ENCODE measurements around the gene ST8SIA6.
"Not testable (repeated sequence)": the region's sequence is repeated elsewhere in the genome, so short reads cannot be mapped to it uniquely, and the experiment has no call there.

The ST8SIA6 gene

DNA sequence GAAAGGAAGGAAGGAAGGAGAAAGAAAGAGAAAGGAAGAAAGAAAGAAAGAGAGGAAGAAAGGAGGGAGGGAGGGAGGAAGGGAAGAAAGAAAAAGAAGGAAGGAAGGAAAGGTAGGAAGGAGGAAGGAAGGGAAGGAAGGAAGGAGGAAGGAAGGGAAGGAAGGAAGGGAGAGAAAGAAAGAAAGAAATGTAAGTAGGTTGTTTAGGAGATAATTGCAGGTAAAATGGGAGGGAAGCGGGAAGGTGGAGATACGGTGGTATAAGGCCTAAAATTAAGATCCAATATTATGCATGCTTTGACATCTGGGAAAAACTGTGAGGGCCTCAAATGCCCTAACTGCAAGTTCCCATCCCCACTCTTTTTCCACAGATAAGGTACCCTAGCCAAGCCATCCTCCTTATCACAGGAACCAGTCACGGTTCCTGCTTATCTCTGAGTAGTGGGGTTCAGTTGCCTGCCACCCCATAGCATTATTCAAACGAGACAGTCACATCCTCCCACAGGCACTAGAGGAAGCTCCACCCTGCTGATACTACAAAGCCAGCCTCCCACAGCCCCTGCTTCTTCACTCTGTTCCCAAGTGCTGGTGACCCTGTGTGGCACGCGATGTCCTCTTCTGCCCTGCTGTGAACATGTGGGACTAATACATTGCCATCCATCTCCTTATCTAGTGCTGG is 28.7 kb downstream of the ST8SIA6 start:
- DNase-seq: no peak

DNA sequence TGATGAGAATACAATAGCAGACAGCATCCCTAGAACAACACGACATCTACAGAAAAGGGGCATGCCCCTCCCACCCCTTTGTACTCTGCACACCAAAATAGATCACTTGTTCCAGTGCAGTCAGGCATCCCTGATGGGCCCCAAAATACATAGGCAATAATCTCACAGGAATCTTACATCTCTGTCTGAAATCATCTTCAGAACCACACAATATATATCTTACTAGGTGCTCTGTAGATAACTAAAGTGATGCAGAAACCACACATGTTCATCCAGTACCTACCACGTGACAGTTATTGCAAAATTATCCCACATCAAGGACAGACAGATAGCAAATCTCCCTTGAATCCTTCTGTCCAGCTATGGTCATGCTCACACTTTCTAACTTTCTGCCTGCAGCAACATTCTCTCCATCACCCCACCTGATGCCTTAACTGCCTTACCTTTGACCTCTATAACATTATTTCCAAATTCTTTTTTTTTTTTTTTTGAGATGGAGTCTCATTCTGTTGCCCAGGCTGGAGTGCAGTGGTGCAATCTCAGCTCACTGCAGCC is 30.7 kb downstream of the ST8SIA6 start:
- DNase-seq: no peak

DNA sequence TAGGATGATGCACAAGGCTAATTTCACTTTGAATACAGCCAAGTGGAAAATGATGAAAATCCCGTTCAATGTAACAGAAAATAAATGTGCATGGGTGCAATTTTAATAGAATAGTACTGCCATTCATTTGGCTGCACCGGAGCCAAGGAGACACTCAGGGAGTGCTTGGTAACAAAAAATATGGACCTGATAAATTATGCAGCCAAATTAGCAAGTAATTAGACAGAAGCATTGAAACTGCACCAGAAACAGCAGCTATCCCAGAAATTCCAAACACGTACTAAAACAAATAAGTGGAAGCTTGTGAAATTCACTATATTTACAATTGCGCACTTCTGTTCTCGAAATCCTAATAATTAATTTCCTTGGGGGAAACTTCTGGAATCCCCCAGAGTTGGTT is 31.5 kb downstream of the ST8SIA6 start:
- no peak for DNase-seq

DNA sequence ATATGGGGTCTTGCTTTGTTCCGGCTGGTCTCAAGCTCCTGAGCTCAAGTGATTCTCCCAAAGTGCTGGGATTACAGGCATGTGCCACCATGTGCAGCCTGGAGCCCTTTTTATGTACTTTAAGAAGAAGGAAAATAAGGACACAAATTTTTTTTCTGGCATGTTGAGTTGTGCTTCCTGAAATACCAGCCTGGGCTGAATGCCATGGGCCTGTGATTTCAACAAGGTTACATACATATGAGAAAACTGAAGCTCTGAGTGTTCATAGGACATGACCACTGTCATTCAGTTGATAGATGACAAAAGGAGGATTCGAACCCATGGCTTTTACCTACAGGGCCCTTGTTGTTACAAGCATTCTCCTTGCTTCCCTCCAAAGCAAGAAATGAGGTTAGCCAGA is 36.1 kb downstream of the ST8SIA6 start:
- no peak for DNase-seq

DNA sequence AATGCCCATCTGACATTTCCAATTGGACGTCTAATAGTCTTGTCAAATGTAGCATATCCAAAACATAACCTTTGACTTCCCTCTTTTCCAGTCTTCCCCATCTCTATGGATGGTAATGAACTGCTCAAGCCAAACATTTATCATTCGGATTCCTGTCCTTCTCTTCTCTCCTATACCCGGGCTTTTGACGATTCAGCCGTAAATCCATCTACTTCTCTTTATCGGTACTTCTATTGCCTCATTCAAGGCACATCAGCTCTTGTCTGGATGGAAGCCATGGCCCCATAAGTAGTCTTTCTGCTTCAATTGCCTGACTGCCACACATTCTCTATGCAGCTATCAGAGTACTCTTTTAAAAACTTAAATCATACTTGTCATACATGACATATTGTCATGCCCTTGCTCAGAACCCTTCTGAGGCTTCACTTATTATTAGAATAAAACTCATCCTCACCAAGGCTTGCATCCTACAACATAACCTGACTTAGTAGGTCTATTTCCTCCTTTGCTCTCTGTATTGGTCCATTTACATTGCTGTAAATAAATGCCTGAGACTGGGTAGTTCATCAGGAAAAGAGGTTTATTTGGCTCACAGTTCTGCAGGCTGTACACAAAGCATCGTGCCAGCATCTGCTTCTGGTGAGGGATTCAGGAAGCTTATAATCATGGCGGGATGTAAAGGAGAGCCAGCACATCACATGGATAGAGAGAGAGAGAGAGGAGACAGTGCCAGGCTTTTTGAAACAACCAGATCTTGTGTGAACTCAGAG is 37.8 kb downstream of the ST8SIA6 start:
- DNase-seq: no peak

DNA sequence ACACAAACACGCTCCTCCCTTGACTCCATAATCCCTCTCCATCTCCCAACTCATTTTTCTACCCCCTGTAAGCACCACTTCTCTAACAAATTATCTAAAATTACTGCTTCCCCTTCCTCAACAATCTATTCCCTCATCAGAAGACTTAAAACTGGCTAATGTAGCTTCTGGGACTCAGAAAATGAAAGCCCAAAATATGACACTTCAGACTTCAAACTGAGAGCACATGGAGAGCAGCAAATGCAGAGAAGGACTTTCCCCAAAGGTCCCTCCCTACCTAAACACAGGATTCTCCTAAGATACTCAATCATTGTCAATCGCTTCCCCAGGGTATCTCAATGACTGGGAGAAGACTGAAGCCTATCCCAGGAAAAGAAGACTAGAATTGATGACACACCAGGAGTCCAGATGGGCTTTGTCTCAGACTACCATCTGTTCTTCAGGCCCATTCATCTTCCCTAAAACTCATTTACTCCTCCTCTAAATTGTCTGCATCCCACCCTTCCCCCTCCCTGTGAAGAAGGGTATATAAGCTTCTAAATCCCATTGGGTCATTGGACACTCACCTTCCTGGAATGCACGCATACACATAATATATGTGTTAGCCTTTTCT is 39.2 kb downstream of the ST8SIA6 start:
- DNase-seq: no peak

DNA sequence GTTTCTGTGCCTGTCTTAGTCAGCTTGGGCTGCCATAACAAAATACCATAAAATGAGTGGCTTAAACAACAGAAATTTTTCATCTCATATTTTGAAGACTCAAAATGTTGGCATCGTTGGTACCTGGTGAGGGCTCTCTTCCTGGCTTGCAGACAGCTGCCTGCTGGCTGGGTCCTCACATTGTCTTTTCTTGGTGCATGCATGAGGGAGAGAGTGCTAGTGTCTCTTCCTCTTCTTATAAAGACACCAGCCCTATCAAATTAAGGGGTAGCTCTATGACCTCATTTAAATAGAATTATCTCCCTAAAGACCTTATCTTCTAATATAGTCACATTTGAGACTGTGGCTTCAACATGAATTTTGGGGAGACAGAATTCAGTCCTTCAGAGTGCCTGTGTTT is 39.9 kb downstream of the ST8SIA6 start:
- DNase-seq: no peak

DNA sequence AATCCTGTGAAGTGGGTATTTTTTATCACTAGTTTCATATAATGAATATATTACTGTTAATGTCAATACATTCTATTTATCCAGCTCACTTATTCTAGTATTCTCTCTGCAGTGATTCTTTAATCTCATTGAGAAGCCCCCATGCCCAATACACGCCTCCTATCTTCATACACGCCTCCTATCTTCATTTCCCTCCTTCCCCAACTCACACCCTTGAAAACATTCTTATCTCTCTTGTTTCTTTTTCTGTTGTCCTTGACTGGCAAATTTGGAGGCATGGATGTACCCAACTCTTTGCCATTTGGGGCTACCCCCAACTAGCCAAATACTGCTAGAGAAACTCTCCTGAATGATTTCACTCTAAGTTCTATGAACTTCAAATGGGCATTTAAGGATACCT is 40.5 kb downstream of the ST8SIA6 start:
- DNase-seq: no peak

DNA sequence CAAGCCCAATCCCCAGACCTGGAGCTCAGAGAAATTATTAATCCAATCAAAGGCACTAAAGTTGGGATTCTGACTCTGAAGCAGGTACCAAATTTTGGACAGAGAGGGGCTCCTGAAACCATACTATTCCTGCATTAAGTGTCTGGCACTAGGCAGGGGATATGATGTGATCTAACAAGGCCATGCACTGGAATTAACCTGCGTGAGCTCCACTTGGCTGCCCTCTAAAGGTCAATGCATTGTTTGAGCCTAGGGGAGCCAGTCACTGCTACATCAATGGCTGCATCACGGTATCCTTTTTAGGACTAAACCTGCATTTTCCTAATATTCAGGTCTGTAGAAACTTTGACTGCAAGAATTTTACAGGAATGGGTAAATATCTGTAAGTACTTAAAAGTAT is 42.1 kb downstream of the ST8SIA6 start:
- DNase-seq: no peak

DNA sequence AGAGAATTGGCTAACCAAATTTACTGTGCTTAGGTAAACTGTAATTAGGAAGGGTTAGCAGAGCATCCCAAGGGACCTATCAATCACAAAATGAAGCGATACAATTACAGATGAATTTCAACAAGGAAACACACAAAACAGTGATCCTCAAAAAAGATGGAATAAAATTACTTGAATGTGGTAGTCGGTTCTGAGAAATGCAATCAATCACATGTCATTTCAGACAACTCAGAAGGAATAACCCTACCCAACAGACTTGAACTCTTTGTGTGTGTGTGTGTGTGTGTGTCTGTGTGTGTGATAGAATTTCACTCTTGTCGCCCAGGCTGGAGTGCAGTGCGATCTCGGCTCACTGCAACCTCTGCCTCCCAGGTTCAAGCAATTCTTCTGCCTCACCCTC is 43.5 kb downstream of the ST8SIA6 start:
- DNase-seq: no peak

DNA sequence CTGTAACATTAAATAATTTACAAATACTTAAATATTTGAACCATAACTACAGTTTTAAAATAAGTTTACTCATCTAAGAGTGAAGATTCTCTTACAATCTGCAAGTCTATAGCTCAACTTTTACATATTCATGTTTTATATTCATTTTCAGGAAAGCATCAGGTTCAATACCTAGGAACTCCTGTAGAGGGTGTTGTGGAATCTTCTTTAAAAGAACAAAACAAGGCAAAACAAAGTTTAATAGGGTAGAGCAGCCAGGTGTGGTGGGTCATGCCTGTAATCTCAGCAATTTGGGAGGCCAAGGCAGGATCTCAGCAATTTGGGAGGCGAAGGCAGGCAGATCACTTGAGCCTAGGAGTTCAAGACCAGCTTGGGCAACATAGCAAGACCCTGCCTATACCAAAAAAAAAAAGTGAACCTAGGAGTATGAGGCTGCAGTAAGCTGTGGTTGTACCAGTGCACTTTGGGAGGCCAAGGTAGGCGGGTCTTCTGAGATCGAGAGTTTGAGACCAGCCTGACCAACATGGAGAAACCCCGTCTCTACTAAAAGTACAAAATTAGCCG is 45.1 kb downstream of the ST8SIA6 start:
- DNase-seq: no peak

DNA sequence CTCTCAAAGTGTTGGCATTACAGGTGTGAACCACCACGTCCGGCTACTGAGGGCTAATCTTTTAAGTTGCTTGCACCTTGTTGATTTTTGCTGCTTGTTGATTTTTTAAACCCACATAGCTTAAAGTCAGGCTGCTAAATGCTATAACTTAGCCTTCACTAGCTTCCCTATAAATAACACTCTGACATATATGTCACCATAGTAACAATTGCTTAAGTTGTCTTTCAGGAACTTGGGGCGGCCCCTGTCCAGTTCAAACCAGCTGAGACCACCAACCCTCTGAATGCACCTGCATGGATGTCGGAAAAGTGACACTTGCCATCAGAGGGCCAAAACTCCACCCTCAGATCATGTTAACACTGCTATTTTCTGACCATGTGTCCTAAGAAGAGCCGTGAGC is 47.3 kb downstream of the ST8SIA6 start:
- DNase-seq: no peak

DNA sequence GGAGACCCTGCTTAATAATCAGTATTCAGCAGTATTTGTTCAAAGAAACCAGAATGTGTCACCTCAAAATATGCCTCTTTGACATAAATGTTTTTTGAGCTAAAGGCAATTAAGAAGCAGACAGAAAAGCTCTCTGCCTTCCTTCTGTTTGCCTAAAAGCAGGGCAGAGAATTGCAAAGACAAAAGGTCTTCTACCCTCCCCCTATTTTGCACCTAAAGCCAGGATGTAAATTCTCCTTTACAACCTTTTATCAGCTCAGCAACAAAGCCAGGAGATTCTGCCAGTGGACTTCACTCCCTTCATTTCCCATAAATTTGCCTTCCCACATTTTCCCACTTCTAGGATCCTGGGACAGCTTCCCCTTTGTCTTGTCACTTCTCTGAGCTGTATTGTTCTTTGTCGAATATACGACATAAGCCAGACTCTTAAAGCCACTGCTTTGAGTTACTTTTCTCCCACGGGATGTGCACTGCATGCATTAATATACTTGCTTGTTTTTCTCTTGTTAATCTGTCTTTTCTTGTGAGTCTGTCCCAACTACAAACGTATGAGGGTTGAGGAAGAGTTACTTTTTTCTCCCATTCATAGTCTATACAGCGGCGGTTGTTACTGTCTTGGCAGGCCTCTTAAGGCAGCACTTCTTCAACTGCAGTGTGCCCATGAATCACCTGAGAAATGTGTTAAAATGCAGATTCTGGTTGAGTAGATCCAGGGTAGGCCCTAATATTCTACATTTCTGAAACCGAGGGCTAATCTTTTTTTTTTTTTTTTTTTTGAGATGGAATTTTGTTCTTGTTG is 48.2 kb downstream of the ST8SIA6 start:
- DNase-seq: no peak

DNA sequence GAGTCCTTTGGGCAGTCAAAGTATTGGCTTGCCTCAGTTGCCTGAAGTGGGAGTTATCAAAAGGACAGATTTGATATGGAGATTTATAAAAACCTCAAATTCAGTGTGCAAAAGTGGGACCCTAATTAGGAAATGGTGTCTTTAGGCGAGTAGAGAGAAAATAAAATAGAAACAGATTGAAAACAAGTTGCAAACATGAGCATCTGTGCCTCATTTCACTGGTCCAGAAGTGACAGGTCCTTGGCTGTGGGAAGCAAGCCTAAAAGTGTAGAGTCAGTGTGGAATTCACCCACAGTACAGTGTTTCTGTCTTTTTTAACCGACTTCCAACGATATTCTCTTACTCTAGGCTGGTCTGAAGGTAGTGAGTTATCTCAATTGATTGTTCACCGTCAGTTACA is 51.2 kb downstream of the ST8SIA6 start:
- no peak for DNase-seq

DNA sequence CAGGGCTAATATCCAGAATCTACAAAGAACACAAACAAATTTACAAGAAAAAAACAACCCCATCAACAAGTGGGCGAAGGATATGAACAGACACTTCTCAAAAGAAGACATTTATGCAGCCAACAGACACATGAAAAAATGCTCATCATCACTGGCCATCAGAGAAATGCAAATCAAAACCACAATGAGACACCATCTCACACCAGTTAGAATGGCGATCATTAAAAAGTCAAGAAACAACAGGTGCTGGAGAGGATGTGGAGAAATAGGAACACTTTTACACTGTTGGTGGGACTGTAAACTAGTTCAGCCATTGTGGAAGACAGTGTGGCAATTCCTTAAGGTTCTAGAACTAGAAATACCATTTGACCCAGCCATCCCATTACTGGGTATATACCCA is 52.4 kb downstream of the ST8SIA6 start:
- not testable (repeated sequence) for DNase-seq

DNA sequence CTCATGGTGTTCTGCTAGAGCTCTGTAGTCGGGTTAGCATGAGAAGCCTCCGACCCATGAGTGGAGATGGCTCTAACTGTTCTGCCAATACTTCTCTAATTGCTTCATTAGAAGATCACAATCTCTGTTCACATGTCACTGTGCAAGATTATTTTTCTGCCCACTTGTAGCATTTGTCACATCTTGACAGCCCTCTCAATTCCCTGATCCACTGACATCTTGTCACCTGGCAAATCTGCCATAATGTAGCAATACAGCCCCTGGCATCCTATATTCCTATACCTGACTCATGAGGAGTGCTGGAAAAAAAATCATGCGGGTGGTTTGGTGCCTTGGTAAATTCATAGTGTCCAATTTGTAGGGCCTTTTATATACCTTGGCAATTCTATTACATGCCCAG is 58.4 kb downstream of the ST8SIA6 start:
- no peak for DNase-seq

DNA sequence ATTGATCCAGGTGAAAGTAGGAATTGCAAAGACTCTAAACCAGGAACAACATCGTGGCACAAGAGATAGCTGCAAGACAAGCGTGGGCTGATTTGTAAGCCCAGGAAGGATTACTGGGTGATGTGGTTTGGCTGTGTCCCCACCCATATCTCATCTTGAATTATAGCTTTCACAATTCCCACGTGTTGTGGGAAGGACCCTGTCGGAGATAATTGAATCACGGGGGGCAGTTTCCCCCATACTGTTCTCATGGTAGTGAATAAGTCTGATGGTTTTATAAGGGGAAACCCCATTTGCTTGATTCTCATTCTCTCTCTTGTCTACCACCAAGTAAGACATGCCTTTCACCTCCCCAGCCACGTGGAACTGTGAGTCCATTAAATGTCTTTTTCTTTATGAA is 59.5 kb downstream of the ST8SIA6 start:
- DNase-seq: no peak

DNA sequence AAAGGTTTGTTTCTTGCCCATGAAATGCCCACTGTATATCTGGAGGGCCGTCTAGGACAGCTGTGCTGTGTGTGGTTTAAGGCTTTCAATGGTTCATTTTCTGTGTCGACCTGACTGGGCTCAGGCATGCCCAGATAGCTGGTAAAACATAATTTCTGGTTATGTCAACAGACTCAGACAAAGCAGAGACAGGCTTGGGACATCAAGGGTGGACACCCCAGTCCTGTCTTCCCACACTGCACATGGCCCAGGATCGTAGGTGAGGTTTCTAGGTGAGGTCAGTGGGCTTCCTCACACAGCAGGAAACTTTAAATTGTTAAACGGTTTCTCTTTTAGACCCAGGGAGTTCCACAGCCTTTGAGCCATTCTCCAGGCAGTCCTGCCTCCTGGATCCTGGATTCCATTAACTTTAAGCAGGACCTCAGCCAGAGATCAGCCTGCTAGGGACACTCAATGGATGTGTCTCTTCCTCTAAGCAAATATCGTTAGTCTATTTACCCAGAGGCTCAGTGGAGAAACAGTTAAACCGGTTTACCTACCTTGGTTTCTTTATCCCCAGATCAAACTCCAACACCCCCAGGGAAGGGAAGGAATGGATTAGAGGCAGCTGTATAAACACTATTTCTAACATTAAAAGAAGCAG is 66.4 kb downstream of the ST8SIA6 start:
- DNase-seq: no peak

DNA sequence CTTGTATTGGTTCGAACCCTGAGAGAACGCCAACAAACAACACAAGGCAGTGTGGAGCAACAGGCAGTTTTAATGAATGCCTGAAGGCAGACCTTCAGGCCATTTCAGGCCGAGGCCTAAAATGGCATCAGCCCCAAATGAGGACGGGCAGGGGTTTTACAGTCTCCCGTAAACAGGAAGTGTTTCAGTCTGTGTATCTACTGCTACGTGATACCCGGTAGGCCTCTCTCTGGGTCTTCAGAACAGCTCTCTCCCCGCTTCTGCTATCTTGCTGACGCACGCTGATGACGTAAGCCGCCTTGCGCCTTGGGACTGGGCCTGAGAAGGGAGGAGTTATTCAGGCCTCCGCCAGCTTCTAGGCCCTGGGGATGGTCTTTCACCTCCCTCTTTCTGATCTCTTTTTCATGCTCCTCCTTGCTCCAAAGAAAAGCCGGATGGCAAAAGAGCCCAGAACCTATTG is 67.7 kb downstream of the ST8SIA6 start:
- no peak for DNase-seq

DNA sequence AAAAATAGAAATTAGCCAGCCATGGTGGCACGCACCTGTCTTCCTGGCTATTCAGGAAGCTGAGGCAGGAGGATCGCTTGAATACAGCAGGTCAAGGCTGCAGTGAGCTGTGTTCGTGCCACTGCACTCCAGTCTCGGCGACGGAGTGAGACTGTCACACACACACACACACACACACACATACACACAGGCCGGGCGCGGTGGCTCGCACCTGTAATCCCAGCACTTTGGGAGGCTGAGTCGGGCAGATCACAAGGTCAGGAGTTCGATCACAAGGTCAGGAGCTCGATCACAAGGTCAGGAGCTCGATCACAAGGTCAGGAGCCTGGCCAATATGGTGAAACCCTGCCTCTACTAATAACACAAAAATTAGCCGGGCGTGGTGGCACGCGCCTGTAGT is 68.4 kb downstream of the ST8SIA6 start:
- DNase-seq: no peak

DNA sequence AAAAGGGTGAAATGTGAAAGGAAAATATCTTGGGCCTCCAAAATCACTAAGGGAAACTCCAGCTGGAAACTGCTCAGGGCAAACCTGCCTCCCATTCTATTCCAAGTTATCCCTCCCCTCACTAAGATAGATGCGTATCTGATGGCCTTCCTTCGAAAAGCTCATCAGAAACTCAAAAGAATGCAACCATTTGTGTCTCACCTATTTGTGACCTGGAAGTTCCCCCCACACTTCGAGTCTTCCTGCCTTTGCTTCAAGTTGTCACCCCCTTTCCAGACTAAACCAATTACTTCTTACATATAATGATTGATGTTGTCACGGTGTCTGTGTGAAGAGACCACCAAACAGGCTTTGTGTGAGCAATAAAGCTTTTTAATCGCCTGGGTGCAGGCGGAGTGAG is 69.3 kb downstream of the ST8SIA6 start:
- DNase-seq: no peak

All from NCI-H187 treated with DMSO at 0.1 percent for 48 hours (cell line).